IMR-90 (cell line): ENCODE results near the gene COL5A1. TPM values are rescaled to one million over a fixed set of nuclear protein-coding genes. Genes with fewer than 3 reads are reported as not detected.

Source experiments
- ATAC-seq: fragments of 200-7000 bp; cut with Tn5 transposase; 2 replicates; pipeline ENCODE4 v1.9.1; 2020; ENCODE audit warnings: low read depth, mild to moderate bottlenecking, moderate library complexity
- BruUV-seq: library from RNA; stranded (reverse); fragments of 400-500 nt; replicated peaks from 2 replicates; lab custom pipeline; 2021; lab: Mats Ljungman, UMichigan
- CTCF ChIA-PET: fragments of 300-600 bp; formaldehyde crosslinking; extraction: SDS; loops from one replicate; lab custom pipeline; 2021; ENCODE audit warnings: antibody characterized with exemption; lab: Yijun Ruan, JAX
- POLR2A ChIA-PET: fragments of 300-600 bp; sonication (Branson Sonifier 250); formaldehyde crosslinking; loops from one replicate; lab custom pipeline; 2022; ENCODE audit warnings: antibody characterized with exemption; ENCODE audit not compliant: unreplicated experiment; lab: Charles Lee
- DNase-seq: peaks from one replicate; pipeline ENCODE4 v3.0.0; 2013
- H2AFZ ChIP-seq: replicated peaks from 2 replicates; pipeline ENCODE3; 2013; ENCODE audit warnings: low read length, mild to moderate bottlenecking; ENCODE audit not compliant: poor library complexity
- H2AK5ac ChIP-seq: 2 replicates; pipeline ENCODE4 v1.6.1; 2013; ENCODE audit warnings: low read depth, low read length, inconsistent platforms
- H2AK9ac ChIP-seq: replicated peaks from 2 replicates; pipeline ENCODE3; 2013; ENCODE audit warnings: mild to moderate bottlenecking, low read depth, low read length, moderate library complexity; ENCODE audit not compliant: poor library complexity
- H2BK120ac ChIP-seq: 2 replicates; pipeline ENCODE4 v1.6.1; 2013; ENCODE audit warnings: low read depth, low read length, inconsistent platforms
- H2BK15ac ChIP-seq: 3 replicates; pipeline ENCODE4 v1.6.1; 2013; ENCODE audit warnings: low read depth, low read length, inconsistent platforms
- H2BK20ac ChIP-seq: 2 replicates; pipeline ENCODE4 v1.6.1; 2013; ENCODE audit warnings: low read depth, mild to moderate bottlenecking, inconsistent platforms, low read length, moderate library complexity
- H2BK5ac ChIP-seq: 2 replicates; pipeline ENCODE4 v1.6.1; 2013; ENCODE audit warnings: mild to moderate bottlenecking, low read depth, low read length, inconsistent platforms; ENCODE audit not compliant: poor library complexity, severe bottlenecking
- H3K14ac ChIP-seq: replicated peaks from 2 replicates; pipeline ENCODE4 v1.6.1; 2013; ENCODE audit warnings: low read depth, low read length, inconsistent platforms
- H3K18ac ChIP-seq: 2 replicates; pipeline ENCODE4 v1.6.1; 2013; ENCODE audit warnings: low read depth, low read length, control low read depth
- H3K23ac ChIP-seq: 2 replicates; pipeline ENCODE4 v1.6.1; 2013; ENCODE audit warnings: low read depth, low read length, inconsistent platforms
- H3K27ac ChIP-seq: 2 replicates; pipeline ENCODE4 v1.5.1; 2013; ENCODE audit warnings: mild to moderate bottlenecking, control low read depth, low read length; ENCODE audit not compliant: insufficient read depth
- H3K27me3 ChIP-seq: 2 replicates; pipeline ENCODE4 v1.6.1; 2013; ENCODE audit warnings: low read length; ENCODE audit not compliant: control insufficient read depth, insufficient read depth
- H3K36me3 ChIP-seq: 2 replicates; pipeline ENCODE4 v1.6.1; 2013; ENCODE audit warnings: low read length, mixed read lengths; ENCODE audit not compliant: control insufficient read depth, insufficient read depth
- H3K4ac ChIP-seq: 2 replicates; pipeline ENCODE4 v1.6.1; 2013; ENCODE audit warnings: low read depth, low read length, inconsistent platforms
- H3K4me1 ChIP-seq: 2 replicates; pipeline ENCODE4 v1.6.1; 2013; ENCODE audit warnings: low read length, mixed read lengths; ENCODE audit not compliant: control insufficient read depth, insufficient read depth
- H3K4me2 ChIP-seq: 2 replicates; pipeline ENCODE4 v1.6.1; 2013; ENCODE audit warnings: low read depth, mild to moderate bottlenecking, control low read depth, low read length, moderate library complexity
- H3K4me3 ChIP-seq: 2 replicates; pipeline ENCODE4 v1.5.1; 2013; ENCODE audit warnings: low read depth, mild to moderate bottlenecking, control low read depth, low read length, moderate library complexity; ENCODE audit not compliant: insufficient read depth
- H3K56ac ChIP-seq: 2 replicates; pipeline ENCODE4 v1.6.1; 2013; ENCODE audit warnings: low read length, inconsistent platforms; ENCODE audit not compliant: insufficient read depth; ENCODE audit errors: extremely low read depth
- H3K79me1 ChIP-seq, 2 experiments: 2 replicates each; pipeline ENCODE4 v1.6.1; 2013; ENCODE audit warnings: low read length in 2 of 2, inconsistent platforms in 1 of 2, low read depth in 1 of 2
- H3K9ac ChIP-seq: 2 replicates; pipeline ENCODE4 v1.6.1; 2013; ENCODE audit warnings: low read depth, low read length, control low read depth
- H3K9me1 ChIP-seq: 2 replicates; pipeline ENCODE4 v1.6.1; 2013; ENCODE audit warnings: low read length, inconsistent platforms; ENCODE audit not compliant: insufficient read depth
- H3K9me3 ChIP-seq: 2 replicates; pipeline ENCODE4 v1.6.1; 2013; ENCODE audit warnings: low read length; ENCODE audit not compliant: control insufficient read depth, insufficient read depth
- H4K20me1 ChIP-seq: 2 replicates; pipeline ENCODE4 v1.6.1; 2013; ENCODE audit warnings: low read length, inconsistent platforms; ENCODE audit not compliant: insufficient read depth
- H4K5ac ChIP-seq: 2 replicates; pipeline ENCODE4 v1.6.1; 2013; ENCODE audit warnings: mild to moderate bottlenecking, low read depth, low read length, control low read depth
- H4K8ac ChIP-seq, 2 experiments: 2 replicates each; pipeline ENCODE4 v1.6.1; 2013; ENCODE audit warnings: low read depth in 2 of 2, low read length in 2 of 2, control low read depth in 1 of 2, inconsistent platforms in 1 of 2
- H4K91ac ChIP-seq: 2 replicates; pipeline ENCODE4 v1.6.1; 2013; ENCODE audit warnings: low read depth, low read length, inconsistent platforms; ENCODE audit not compliant: insufficient read depth
- BHLHE40 ChIP-seq: fragments of 150-350 bp; IDR thresholded peaks from 2 replicates; pipeline ENCODE4 v1.6.1; 2016; ENCODE audit warnings: mild to moderate bottlenecking, low read depth, low read length
- CEBPB ChIP-seq: IDR thresholded peaks from 2 replicates; pipeline ENCODE4 v1.6.1; 2012; ENCODE audit warnings: low read depth, low read length, improper control_type of control experiment
- CTCF ChIP-seq: conservative IDR thresholded peaks from 2 replicates; pipeline ENCODE4 v1.5.1; 2012; ENCODE audit warnings: mild to moderate bottlenecking, low read depth, low read length, improper control_type of control experiment
- FOS ChIP-seq: fragments of 150-350 bp; IDR thresholded peaks from 2 replicates; pipeline ENCODE4 v1.6.1; 2016; ENCODE audit warnings: low read depth, low read length
- MAFK ChIP-seq: IDR thresholded peaks from 2 replicates; pipeline ENCODE4 v1.6.1; 2012; ENCODE audit warnings: low read depth, low read length, improper control_type of control experiment
- MAZ ChIP-seq: IDR thresholded peaks from 2 replicates; pipeline ENCODE4 v1.6.1; 2012; ENCODE audit warnings: low read depth, mild to moderate bottlenecking, low read length, improper control_type of control experiment, moderate library complexity, borderline replicate concordance
- MXI1 ChIP-seq: IDR thresholded peaks from 2 replicates; pipeline ENCODE4 v1.6.1; 2012; ENCODE audit warnings: low read depth, mild to moderate bottlenecking, low read length, moderate library complexity, borderline replicate concordance
- NFE2L2 ChIP-seq: fragments of 150-350 bp; IDR thresholded peaks from 2 replicates; pipeline ENCODE4 v1.6.1; 2016; ENCODE audit warnings: low read depth, mild to moderate bottlenecking, low read length
- RAD21 ChIP-seq: IDR thresholded peaks from 2 replicates; pipeline ENCODE4 v1.6.1; 2012; ENCODE audit warnings: low read length, improper control_type of control experiment
- RCOR1 ChIP-seq: IDR thresholded peaks from 2 replicates; pipeline ENCODE4 v1.6.1; 2012; ENCODE audit warnings: mild to moderate bottlenecking, low read length, improper control_type of control experiment; ENCODE audit not compliant: insufficient replicate concordance
- RFX5 ChIP-seq: IDR thresholded peaks from 2 replicates; pipeline ENCODE4 v1.8.0; 2012; ENCODE audit warnings: low read depth, mild to moderate bottlenecking, low read length, moderate library complexity
- SMC3 ChIP-seq: fragments of 150-350 bp; IDR thresholded peaks from 2 replicates; pipeline ENCODE4 v1.6.1; 2016; ENCODE audit warnings: low read depth, mild to moderate bottlenecking, antibody characterized with exemption, low read length, moderate library complexity
- WGBS, 2 experiments: methylation state at CpG; one replicate each; pipeline versions ENCODE4 v1.1.5 to v1.1.7; 2013; ENCODE audit warnings: missing lambda C conversion rate in 2 of 2; ENCODE audit not compliant: insufficient read length in 1 of 2; ENCODE audit errors: extremely low coverage in 2 of 2; 5-methylcytosine and 5-hydroxymethylcytosine counted together
- dilution Hi-C: fragments of 300-500 bp; cut with HindIII; formaldehyde crosslinking; loops from one replicate; pipeline ENCODE4 v1.14.3; 2018; ENCODE audit warnings: low sequenced_read_pairs; ENCODE audit not compliant: unreplicated experiment
- in situ Hi-C: fragments of 300-500 bp; cut with MboI; formaldehyde crosslinking; loops from 3 replicates; pipeline ENCODE4 v1.14.3; 2019; ENCODE audit warnings: low sequenced_read_pairs, inconsistent platforms, mixed read lengths
- intact Hi-C: fragments of 100-400 bp; cut with micrococcal nuclease; formaldehyde crosslinking; loops from 2 replicates; pipeline ENCODE4 v1.10.0; 2022
- polyA plus RNA-seq, 3 experiments: library from polyadenylated mRNA; depleted of rRNA; stranded (reverse); fragments of >200 nt; gene quantifications; 2 replicates each; pipeline ENCODE4 v1.2.3, GENCODE V29; 2012; ENCODE audit warnings: low replicate concordance in 1 of 3
- total RNA-seq: library from RNA; depleted of rRNA; stranded (reverse); fragments of >200 nt; gene quantifications from 2 replicates; pipeline ENCODE4 v1.2.3, GENCODE V29; 2012

COL5A1 gene
- total and polyA plus RNA-seq, 2 of the 4 experiments (the other 2 are of a cell fraction) = 19.2 to 173 TPM

GRCh38 chr9:134830126-134830525 is 188.5 kb downstream of the COL5A1 start:
- H3K27me3 ChIP-seq = no peaks in the 10 kb centered on the region
- no peak overlapping the region for H3K4me3 ChIP-seq
- no TSS peak for BruUV-seq
- no peak overlapping the region for H3K18ac ChIP-seq
- ATAC-seq = no peak
- no peak for DNase-seq
- H3K27ac ChIP-seq = no peak overlapping the region
- H4K20me1 ChIP-seq = peaks cover 27% of the 10 kb centered on the region
- H2AFZ ChIP-seq = no peak overlapping the region
- H3K9me1 ChIP-seq = peaks cover 5% of the 10 kb centered on the region; the same call in 1 of the 2 replicates
- no peak overlapping the region for H3K4me2 ChIP-seq
- H3K36me3 ChIP-seq = peaks cover 89% of the 10 kb centered on the region
- TF ChIP-seq BHLHE40 (no peak), MAFK (no peak), RFX5 (no peak), CTCF (no peak), FOS (no peak), CEBPB (no peak), MAZ (no peak), RCOR1 (no peak), MXI1 (no peak), SMC3 (no peak), NFE2L2 (no peak), RAD21 (no peak)
- no peaks in the 10 kb centered on the region for H3K4me1 ChIP-seq
- H3K23ac ChIP-seq = no peak overlapping the region
- no peak overlapping the region for H3K9ac ChIP-seq
- H3K14ac ChIP-seq = no peak overlapping the region
- in situ Hi-C loops = no loop called here
- no peak overlapping the region for H2BK5ac ChIP-seq
- WGBS, 2 experiments = 94% methylated on average over 12 of the region's 19 CpGs; no CpG with 5 or more reads in 1 of the 2 experiments
- H3K79me1 ChIP-seq = peaks cover 4 to 27% of the 10 kb centered on the region in 2 experiments; a peak in 2 of 4 replicates
- no peak overlapping the region for H2AK9ac ChIP-seq
- H3K4ac ChIP-seq = no peak overlapping the region
- CTCF ChIA-PET = no interaction called here
- H4K91ac ChIP-seq = no peak overlapping the region
- H2BK15ac ChIP-seq = no peak overlapping the region
- no peak overlapping the region for H4K8ac ChIP-seq
- POLR2A ChIA-PET = no interaction called here
- no peak overlapping the region for H4K5ac ChIP-seq
- no peak overlapping the region for H2AK5ac ChIP-seq
- H3K56ac ChIP-seq = no peak overlapping the region
- no peak overlapping the region for H2BK120ac ChIP-seq
- intact Hi-C loops = no loop called here
- H3K9me3 ChIP-seq = no peaks in the 10 kb centered on the region
- H2BK20ac ChIP-seq = no peak overlapping the region
- dilution Hi-C loops = no loop called here
